SK-N-SH (cell line): ENCODE results near the gene ST7. TPM values are rescaled to one million over a fixed set of nuclear protein-coding genes. Genes with fewer than 3 reads are reported as not detected.

ENCODE experiments used
- CTCF ChIA-PET: fragments of 300-600, 350-600 bp; formaldehyde crosslinking; extraction: SDS; loops from one replicate; lab custom pipeline; 2021; lab: Yijun Ruan, JAX
- POLR2A ChIA-PET: fragments of 350-600 bp; sonication (Branson Sonifier 250); formaldehyde crosslinking; extraction: SDS; loops from one replicate; lab custom pipeline; 2020; ENCODE audit warnings: antibody characterized with exemption, inconsistent platforms; lab: Yijun Ruan, JAX
- DNase-seq: peaks from one replicate; pipeline ENCODE4 v3.0.0; 2012
- H2AFZ ChIP-seq: fragments of 200-600 bp; sonication (generic); 2 replicates; pipeline ENCODE4 v1.8.1; 2016; ENCODE audit warnings: antibody characterized with exemption, mild to moderate bottlenecking, low read depth
- H3F3A ChIP-seq: fragments of 200-600 bp; sonication (generic); replicated peaks from 2 replicates; pipeline ENCODE3; 2016; ENCODE audit warnings: antibody characterized with exemption, mild to moderate bottlenecking; ENCODE audit not compliant: insufficient read depth
- H3K27ac ChIP-seq, 2 experiments: fragments of 200-500 bp in 1 of 2; fragments of 200-600 bp in 1 of 2; sonication (Bioruptor generic) in 1 of 2; sonication (generic), shearing (Covaris generic) in 1 of 2; 2 replicates each; pipeline versions ENCODE4 v1.5.1 to v1.6.1; 2014 to 2016; ENCODE audit warnings: low read depth in 2 of 2, inconsistent platforms in 1 of 2, low read length in 1 of 2, mild to moderate bottlenecking in 1 of 2, mixed read lengths in 1 of 2
- H3K27me3 ChIP-seq: fragments of 200-600 bp; sonication (generic), shearing (Covaris generic); 2 replicates; pipeline ENCODE4 v1.6.1; 2016; ENCODE audit warnings: mixed run types; ENCODE audit not compliant: insufficient read depth
- H3K36me3 ChIP-seq, 2 experiments: fragments of 200-500 bp in 1 of 2; fragments of 200-600 bp in 1 of 2; sonication (Bioruptor generic) in 1 of 2; sonication (generic) in 1 of 2; replicated peaks in 1 of 2; 2 replicates each; pipeline versions ENCODE3 to v1.5.1; 2014 to 2016; ENCODE audit warnings: low read length in 1 of 2, mild to moderate bottlenecking in 1 of 2; ENCODE audit not compliant: insufficient read depth in 2 of 2, control insufficient read depth in 1 of 2
- H3K4me1 ChIP-seq, 2 experiments: fragments of 200-500 bp in 1 of 2; fragments of 200-600 bp in 1 of 2; sonication (Bioruptor generic) in 1 of 2; sonication (generic), shearing (Covaris generic) in 1 of 2; 2 replicates each; pipeline versions ENCODE4 v1.5.1 to v1.6.1; 2014 to 2016; ENCODE audit warnings: low read depth in 1 of 2, low read length in 1 of 2, mixed run types in 1 of 2; ENCODE audit not compliant: insufficient read depth in 2 of 2, control insufficient read depth in 1 of 2
- H3K4me2 ChIP-seq: fragments of 200-600 bp; sonication (generic), shearing (Covaris generic); 2 replicates; pipeline ENCODE4 v1.6.1; 2017; ENCODE audit warnings: mixed run types
- H3K4me3 ChIP-seq, 2 experiments: fragments of 200-500 bp in 1 of 2; fragments of 200-600 bp in 1 of 2; sonication (Bioruptor generic) in 1 of 2; sonication (generic), shearing (Covaris generic) in 1 of 2; 2 replicates each; pipeline versions ENCODE4 v1.5.1 to v1.8.1; 2014 to 2016; ENCODE audit warnings: low read depth in 2 of 2, inconsistent platforms in 1 of 2, low read length in 1 of 2, mild to moderate bottlenecking in 1 of 2, mixed read lengths in 1 of 2, moderate library complexity in 1 of 2
- H3K79me2 ChIP-seq: fragments of 200-600 bp; sonication (generic); 2 replicates; pipeline ENCODE4 v1.8.1; 2017; ENCODE audit warnings: mild to moderate bottlenecking; ENCODE audit not compliant: insufficient read depth
- H3K9ac ChIP-seq: fragments of 200-600 bp; sonication (generic); 2 replicates; pipeline ENCODE4 v1.6.1; 2017; ENCODE audit warnings: mixed run types
- H3K9me2 ChIP-seq: fragments of 200-600 bp; sonication (generic); 2 replicates; pipeline ENCODE4 v1.6.1; 2017; ENCODE audit warnings: mixed run types
- H3K9me3 ChIP-seq: fragments of 200-600 bp; sonication (generic); 2 replicates; pipeline ENCODE4 v1.6.1; 2017; ENCODE audit warnings: mixed run types, mild to moderate bottlenecking, moderate library complexity
- H4K20me1 ChIP-seq: fragments of 200-600 bp; sonication (generic); 2 replicates; pipeline ENCODE4 v1.6.1; 2017; ENCODE audit warnings: mild to moderate bottlenecking, mixed run types; ENCODE audit not compliant: insufficient read depth
- FOSL2 ChIP-seq: IDR thresholded peaks from 2 replicates; pipeline ENCODE4 v1.4.0; 2012; ENCODE audit warnings: low read depth, mild to moderate bottlenecking, moderate library complexity, borderline replicate concordance
- GATA2 ChIP-seq: sonication (generic); formaldehyde crosslinking; IDR thresholded peaks from 2 replicates; pipeline ENCODE4 v1.5.0; 2020; ENCODE audit warnings: mild to moderate bottlenecking, missing genetic modification reagents
- JUND ChIP-seq: IDR thresholded peaks from 2 replicates; pipeline ENCODE4 v1.4.0; 2012
- MAX ChIP-seq: IDR thresholded peaks from 2 replicates; pipeline ENCODE4 v1.4.0; 2012; ENCODE audit warnings: low read depth
- MEF2A ChIP-seq: IDR thresholded peaks from 2 replicates; pipeline ENCODE4 v1.4.0; 2012; ENCODE audit warnings: low read depth, borderline replicate concordance
- MXI1 ChIP-seq: IDR thresholded peaks from 2 replicates; pipeline ENCODE4 v1.6.1; 2012; ENCODE audit warnings: mild to moderate bottlenecking, low read depth, low read length, improper control_type of control experiment
- NFIC ChIP-seq: IDR thresholded peaks from 2 replicates; pipeline ENCODE4 v1.4.0; 2012; ENCODE audit warnings: borderline replicate concordance
- POLR2AphosphoS5 ChIP-seq: IDR thresholded peaks from 2 replicates; pipeline ENCODE4 v1.6.1; 2012; ENCODE audit warnings: low read depth, low read length
- RCOR1 ChIP-seq: fragments of 150-350 bp; IDR thresholded peaks from 2 replicates; pipeline ENCODE4 v1.6.1; 2017; ENCODE audit warnings: antibody characterized with exemption, low read length
- SIN3A ChIP-seq: IDR thresholded peaks from 2 replicates; pipeline ENCODE4 v1.6.1; 2012; ENCODE audit warnings: low read depth, mild to moderate bottlenecking, low read length, moderate library complexity, borderline replicate concordance
- SMC3 ChIP-seq: IDR thresholded peaks from 2 replicates; pipeline ENCODE4 v1.6.1; 2012; ENCODE audit warnings: low read depth, low read length, improper control_type of control experiment
- TAF1 ChIP-seq: IDR thresholded peaks from 2 replicates; pipeline ENCODE4 v1.6.1; 2012; ENCODE audit warnings: low read depth, mild to moderate bottlenecking, low read length, moderate library complexity, borderline replicate concordance
- YY1 ChIP-seq: IDR thresholded peaks from 2 replicates; pipeline ENCODE4 v1.4.0; 2012; ENCODE audit warnings: low read depth, mild to moderate bottlenecking
- ZBTB33 ChIP-seq: IDR thresholded peaks from 2 replicates; pipeline ENCODE4 v1.4.0; 2012; ENCODE audit warnings: low read depth, borderline replicate concordance
- WGBS: methylation state at CpG from one replicate; pipeline ENCODE4 v1.1.6; 2017; ENCODE audit warnings: low lambda C conversion rate; 5-methylcytosine and 5-hydroxymethylcytosine counted together
- polyA plus RNA-seq, 3 experiments: library from polyadenylated mRNA; depleted of rRNA; stranded (reverse); fragments of >200 nt; gene quantifications; 2 replicates each; pipeline ENCODE4 v1.2.3, GENCODE V29; 2012
- TF ChIP-seq, protein P1 (sequence below): fragments of 150-350 bp; IDR thresholded peaks from 2 replicates; pipeline ENCODE4 v1.6.1; 2017; ENCODE audit warnings: antibody characterized with exemption, low read length, low read depth, borderline replicate concordance
- TF ChIP-seq, protein P2 (sequence below): IDR thresholded peaks from 2 replicates; pipeline ENCODE4; 2012
- TF ChIP-seq, protein P3 (sequence below): fragments of 200-600 bp; sonication (generic); IDR thresholded peaks from 2 replicates; pipeline ENCODE4 v1.6.1; 2017; ENCODE audit warnings: antibody characterized with exemption, mild to moderate bottlenecking, moderate library complexity
- TF ChIP-seq, protein P4 (sequence below): IDR thresholded peaks from 2 replicates; pipeline ENCODE4 v1.4.0; 2012; ENCODE audit warnings: low read depth, borderline replicate concordance

The ST7 gene
- polyA plus RNA-seq, 1 of the 3 experiments (the other 2 are of a cell fraction): 23.5 TPM

- Histone ChIP-seq H3K4me1 (no peaks in the 10 kb centered on the region), H3K27me3 (no peaks in the 10 kb centered on the region), H3K4me2 (no peak overlapping the region), H3K27ac (no peak overlapping the region), H4K20me1 (no peaks in the 10 kb centered on the region), H3K36me3 (no peaks in the 10 kb centered on the region), H3K4me3 (no peak overlapping the region), H2AFZ (no peak overlapping the region), H3K9me3 (0 out of 2 replicates have a peak, but pooled peaks cover 4% of the 10 kb centered on the region), H3K9me2 (no peaks in the 10 kb centered on the region), H3K9ac (no peak overlapping the region), H3F3A (no peaks in the 10 kb centered on the region), H3K79me2 (no peaks in the 10 kb centered on the region)
- CTCF ChIA-PET: no interaction called here
- POLR2A ChIA-PET: no interaction called here
- TF ChIP-seq YY1 (no peak), RCOR1 (no peak), POLR2AphosphoS5 (no peak), MAX (no peak), SMC3 (no peak), SIN3A (no peak), NFIC (no peak), TAF1 (no peak), MXI1 (no peak)
- TF ChIP-seq, protein P1, sequence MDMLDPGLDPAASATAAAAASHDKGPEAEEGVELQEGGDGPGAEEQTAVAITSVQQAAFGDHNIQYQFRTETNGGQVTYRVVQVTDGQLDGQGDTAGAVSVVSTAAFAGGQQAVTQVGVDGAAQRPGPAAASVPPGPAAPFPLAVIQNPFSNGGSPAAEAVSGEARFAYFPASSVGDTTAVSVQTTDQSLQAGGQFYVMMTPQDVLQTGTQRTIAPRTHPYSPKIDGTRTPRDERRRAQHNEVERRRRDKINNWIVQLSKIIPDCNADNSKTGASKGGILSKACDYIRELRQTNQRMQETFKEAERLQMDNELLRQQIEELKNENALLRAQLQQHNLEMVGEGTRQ: no peak
- TF ChIP-seq, protein P2, sequence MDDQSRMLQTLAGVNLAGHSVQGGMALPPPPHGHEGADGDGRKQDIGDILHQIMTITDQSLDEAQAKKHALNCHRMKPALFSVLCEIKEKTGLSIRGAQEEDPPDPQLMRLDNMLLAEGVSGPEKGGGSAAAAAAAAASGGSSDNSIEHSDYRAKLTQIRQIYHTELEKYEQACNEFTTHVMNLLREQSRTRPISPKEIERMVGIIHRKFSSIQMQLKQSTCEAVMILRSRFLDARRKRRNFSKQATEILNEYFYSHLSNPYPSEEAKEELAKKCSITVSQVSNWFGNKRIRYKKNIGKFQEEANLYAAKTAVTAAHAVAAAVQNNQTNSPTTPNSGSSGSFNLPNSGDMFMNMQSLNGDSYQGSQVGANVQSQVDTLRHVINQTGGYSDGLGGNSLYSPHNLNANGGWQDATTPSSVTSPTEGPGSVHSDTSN: no peak
- DNase-seq: no peak
- 3% methylated on average over 1 of the region's 1 CpG for WGBS
These were observed 306.3 kb downstream of the ST7 start for GRCh38 chr7:117259615-117260014.

DNA sequence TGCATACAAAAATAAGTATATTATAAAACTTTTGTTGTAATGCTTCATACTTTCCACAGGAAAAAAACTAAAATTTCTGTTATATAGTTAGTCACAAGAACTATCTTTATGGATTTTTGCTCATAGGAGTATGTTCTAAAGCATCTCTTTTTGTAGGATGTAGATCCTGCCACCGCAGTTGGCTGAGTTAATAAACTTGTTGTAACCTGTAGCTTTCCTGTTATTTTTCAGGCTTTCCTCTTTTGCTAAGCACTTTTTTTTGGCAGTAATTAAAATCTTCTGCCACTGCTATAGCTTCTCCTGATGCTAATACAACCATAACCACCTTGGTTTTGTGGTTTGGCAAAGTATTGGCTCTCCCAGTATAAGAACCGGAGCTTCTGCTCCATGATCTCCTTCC is 309.2 kb downstream of the ST7 start:
- Histone ChIP-seq H3K4me3 (no peak overlapping the region), H3K9ac (no peak overlapping the region), H4K20me1 (no peaks in the 10 kb centered on the region), H3K4me2 (no peak overlapping the region), H3K9me3 (0 out of 2 replicates have a peak, but pooled peaks cover 4% of the 10 kb centered on the region), H2AFZ (no peak overlapping the region), H3K27me3 (no peaks in the 10 kb centered on the region), H3K9me2 (no peaks in the 10 kb centered on the region), H3K27ac (no peak overlapping the region), H3K4me1 (no peaks in the 10 kb centered on the region), H3K36me3 (no peaks in the 10 kb centered on the region), H3K79me2 (no peaks in the 10 kb centered on the region), H3F3A (no peaks in the 10 kb centered on the region)
- WGBS: 93% methylated on average over 2 of the region's 2 CpGs
- ChIA-PET POLR2A (no interaction called here), CTCF (interaction anchor here (0.7 kb wide), 1 partner anchor 82 kb away, joined by 3 read pairs; no protein-coding TSS in a partner anchor)
- DNase-seq: no peak
- TF ChIP-seq GATA2 (CRISPR knock-in tag): no peak
- TF ChIP-seq, protein P3, sequence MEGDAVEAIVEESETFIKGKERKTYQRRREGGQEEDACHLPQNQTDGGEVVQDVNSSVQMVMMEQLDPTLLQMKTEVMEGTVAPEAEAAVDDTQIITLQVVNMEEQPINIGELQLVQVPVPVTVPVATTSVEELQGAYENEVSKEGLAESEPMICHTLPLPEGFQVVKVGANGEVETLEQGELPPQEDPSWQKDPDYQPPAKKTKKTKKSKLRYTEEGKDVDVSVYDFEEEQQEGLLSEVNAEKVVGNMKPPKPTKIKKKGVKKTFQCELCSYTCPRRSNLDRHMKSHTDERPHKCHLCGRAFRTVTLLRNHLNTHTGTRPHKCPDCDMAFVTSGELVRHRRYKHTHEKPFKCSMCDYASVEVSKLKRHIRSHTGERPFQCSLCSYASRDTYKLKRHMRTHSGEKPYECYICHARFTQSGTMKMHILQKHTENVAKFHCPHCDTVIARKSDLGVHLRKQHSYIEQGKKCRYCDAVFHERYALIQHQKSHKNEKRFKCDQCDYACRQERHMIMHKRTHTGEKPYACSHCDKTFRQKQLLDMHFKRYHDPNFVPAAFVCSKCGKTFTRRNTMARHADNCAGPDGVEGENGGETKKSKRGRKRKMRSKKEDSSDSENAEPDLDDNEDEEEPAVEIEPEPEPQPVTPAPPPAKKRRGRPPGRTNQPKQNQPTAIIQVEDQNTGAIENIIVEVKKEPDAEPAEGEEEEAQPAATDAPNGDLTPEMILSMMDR: no peak
- TF ChIP-seq YY1: no peak
- TF ChIP-seq, protein P1: no peak
- TF ChIP-seq MEF2A: no peak
- TF ChIP-seq MXI1: no peak
- no peak for TF ChIP-seq ZBTB33
- TF ChIP-seq SIN3A: no peak
- no peak for TF ChIP-seq FOSL2
- no peak for TF ChIP-seq JUND
- TF ChIP-seq, protein P2: no peak
- TF ChIP-seq, protein P4, sequence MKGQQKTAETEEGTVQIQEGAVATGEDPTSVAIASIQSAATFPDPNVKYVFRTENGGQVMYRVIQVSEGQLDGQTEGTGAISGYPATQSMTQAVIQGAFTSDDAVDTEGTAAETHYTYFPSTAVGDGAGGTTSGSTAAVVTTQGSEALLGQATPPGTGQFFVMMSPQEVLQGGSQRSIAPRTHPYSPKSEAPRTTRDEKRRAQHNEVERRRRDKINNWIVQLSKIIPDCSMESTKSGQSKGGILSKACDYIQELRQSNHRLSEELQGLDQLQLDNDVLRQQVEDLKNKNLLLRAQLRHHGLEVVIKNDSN: no peak
